KMS-11 (cell line): ENCODE data around the gene DLG2.

Experiments used
- H2AFZ ChIP-seq: fragments of 200-600 bp; sonication (generic); 2 replicates; pipeline ENCODE4 v1.6.1; 2016; ENCODE audit warnings: antibody characterized with exemption, mixed run types, low read depth
- H3K27ac ChIP-seq: fragments of 200-600 bp; sonication (generic); 2 replicates; pipeline ENCODE4 v1.6.1; 2016; ENCODE audit warnings: mild to moderate bottlenecking, mixed run types
- H3K27me3 ChIP-seq: fragments of 200-600 bp; sonication (generic); 2 replicates; pipeline ENCODE4 v1.6.1; 2017; ENCODE audit warnings: mild to moderate bottlenecking, low read depth, mixed run types, moderate library complexity; ENCODE audit not compliant: insufficient read depth
- H3K36me3 ChIP-seq: fragments of 200-600 bp; sonication (generic); 2 replicates; pipeline ENCODE4 v1.6.1; 2017; ENCODE audit warnings: mild to moderate bottlenecking, mixed run types; ENCODE audit not compliant: insufficient read depth
- H3K4me1 ChIP-seq: fragments of 200-600 bp; sonication (generic); 2 replicates; pipeline ENCODE4 v1.6.1; 2016; ENCODE audit warnings: mild to moderate bottlenecking, low read depth, mixed run types; ENCODE audit not compliant: poor library complexity, severe bottlenecking
- H3K4me2 ChIP-seq: fragments of 200-600 bp; sonication (generic); 2 replicates; pipeline ENCODE4 v1.7.0; 2016; ENCODE audit warnings: mild to moderate bottlenecking, mixed run types
- H3K4me3 ChIP-seq: fragments of 200-600 bp; sonication (generic); IDR thresholded peaks from 2 replicates; pipeline ENCODE4 v1.6.1; 2017; ENCODE audit warnings: low read depth, low read length, mixed read lengths; ENCODE audit not compliant: insufficient read depth
- H3K79me2 ChIP-seq: fragments of 200-600 bp; sonication (generic); 2 replicates; pipeline ENCODE4 v1.6.1; 2016; ENCODE audit warnings: low read depth, mixed run types; ENCODE audit not compliant: insufficient read depth
- H3K9ac ChIP-seq: fragments of 200-600 bp; sonication (generic); 2 replicates; pipeline ENCODE4 v1.6.1; 2016; ENCODE audit warnings: mild to moderate bottlenecking, mixed run types
- H4K20me1 ChIP-seq: fragments of 200-600 bp; sonication (generic); 2 replicates; pipeline ENCODE4 v1.6.1; 2016; ENCODE audit warnings: mild to moderate bottlenecking, mixed run types; ENCODE audit not compliant: insufficient read depth
- CTCF ChIP-seq: fragments of 200-600 bp; sonication (generic); conservative IDR thresholded peaks from 2 replicates; pipeline ENCODE4 v1.6.1; 2017; ENCODE audit warnings: low read depth, mild to moderate bottlenecking, antibody characterized with exemption, low read length, moderate library complexity, mixed read lengths

Gene DLG2

GRCh38 chr11:84645988-84646694 is 981.0 kb downstream of the DLG2 start:
- Histone ChIP-seq H3K27ac (no peak overlapping the region), H3K27me3 (no peaks in the 10 kb centered on the region), H3K4me1 (no peaks in the 10 kb centered on the region), H2AFZ (no peak overlapping the region), H4K20me1 (no peaks in the 10 kb centered on the region), H3K4me3 (no peak overlapping the region), H3K9ac (no peak overlapping the region), H3K36me3 (no peaks in the 10 kb centered on the region), H3K4me2 (no peak overlapping the region), H3K79me2 (no peaks in the 10 kb centered on the region)
- no peak for TF ChIP-seq CTCF

- H3K9ac ChIP-seq = no peak overlapping the region
- no peaks in the 10 kb centered on the region for H3K36me3 ChIP-seq
- no peak overlapping the region for H3K4me3 ChIP-seq
- H3K27me3 ChIP-seq = no peaks in the 10 kb centered on the region
- H3K27ac ChIP-seq = no peak overlapping the region
- H4K20me1 ChIP-seq = no peaks in the 10 kb centered on the region
- H3K4me2 ChIP-seq = no peak overlapping the region
- no peaks in the 10 kb centered on the region for H3K79me2 ChIP-seq
- no peak for TF ChIP-seq CTCF
- no peaks in the 10 kb centered on the region for H3K4me1 ChIP-seq
- H2AFZ ChIP-seq = no peak overlapping the region
Measured at GRCh38 chr11:84642500-84642899, 984.6 kb downstream of the DLG2 start.

GRCh38 chr11:84634309-84634708 is 992.8 kb downstream of the DLG2 start:
- Histone ChIP-seq H2AFZ (no peak overlapping the region), H3K4me2 (no peak overlapping the region), H3K27me3 (no peaks in the 10 kb centered on the region), H3K4me3 (no peak overlapping the region), H3K27ac (no peak overlapping the region), H3K4me1 (no peaks in the 10 kb centered on the region), H4K20me1 (no peaks in the 10 kb centered on the region), H3K9ac (no peak overlapping the region), H3K36me3 (no peaks in the 10 kb centered on the region), H3K79me2 (no peaks in the 10 kb centered on the region)
- TF ChIP-seq CTCF = no peak

GRCh38 chr11:84628871-84629620 is 998.1 kb downstream of the DLG2 start:
- no peak overlapping the region for H2AFZ ChIP-seq
- TF ChIP-seq CTCF = no peak
- H4K20me1 ChIP-seq = no peaks in the 10 kb centered on the region

More at GRCh38 chr11:84628871-84629620, 998.1 kb downstream of the DLG2 start:
- Histone ChIP-seq H3K27ac (no peak overlapping the region), H3K79me2 (no peaks in the 10 kb centered on the region), H3K27me3 (no peaks in the 10 kb centered on the region), H3K9ac (no peak overlapping the region), H3K4me1 (no peaks in the 10 kb centered on the region), H3K4me2 (no peak overlapping the region), H3K36me3 (no peaks in the 10 kb centered on the region), H3K4me3 (no peak overlapping the region)
